H9 (cell line): ENCODE measurements around the gene SRGN. TPM values are rescaled to one million over a fixed set of nuclear protein-coding genes. Genes with fewer than 3 reads are reported as not detected.

ENCODE experiments used
- DNase-seq: peaks from one replicate; pipeline ENCODE4 v3.0.0-alpha.2; 2017
- H2AFZ ChIP-seq: one replicate; pipeline ENCODE4 v1.6.1; 2013; ENCODE audit warnings: mild to moderate bottlenecking, low read length, control low read depth, moderate library complexity
- H2AK5ac ChIP-seq: 2 replicates; pipeline ENCODE4 v1.6.1; 2013; ENCODE audit warnings: low read length, control low read depth, mixed read lengths; ENCODE audit not compliant: insufficient read length
- H2BK120ac ChIP-seq: one replicate; pipeline ENCODE4 v1.6.1; 2013; ENCODE audit warnings: low read depth, mild to moderate bottlenecking, low read length, control low read depth, inconsistent platforms; ENCODE audit not compliant: poor library complexity, severe bottlenecking
- H2BK12ac ChIP-seq: 2 replicates; pipeline ENCODE4 v1.6.1; 2013; ENCODE audit warnings: low read length, control low read depth, mixed read lengths, low read depth; ENCODE audit not compliant: insufficient read length
- H2BK15ac ChIP-seq: 2 replicates; pipeline ENCODE4 v1.6.1; 2013; ENCODE audit warnings: low read depth, low read length, control low read depth
- H2BK20ac ChIP-seq: one replicate; pipeline ENCODE4 v1.6.1; 2013; ENCODE audit warnings: low read depth, mild to moderate bottlenecking, low read length, control low read depth, inconsistent platforms; ENCODE audit not compliant: poor library complexity, severe bottlenecking
- H2BK5ac ChIP-seq: 2 replicates; pipeline ENCODE4 v1.6.1; 2013; ENCODE audit warnings: low read length, control low read depth, mixed read lengths; ENCODE audit not compliant: insufficient read length
- H3K14ac ChIP-seq: 2 replicates; pipeline ENCODE4 v1.6.1; 2013; ENCODE audit warnings: low read length, control low read depth; ENCODE audit not compliant: insufficient read depth
- H3K18ac ChIP-seq: 2 replicates; pipeline ENCODE4 v1.6.1; 2013; ENCODE audit warnings: low read depth, mild to moderate bottlenecking, mixed read lengths, low read length, control low read depth; ENCODE audit not compliant: insufficient read length
- H3K23ac ChIP-seq: 2 replicates; pipeline ENCODE4 v1.6.1; 2013; ENCODE audit warnings: low read length, control low read depth, mixed read lengths, low read depth; ENCODE audit not compliant: insufficient read length
- H3K23me2 ChIP-seq: 2 replicates; pipeline ENCODE4 v1.6.1; 2013; ENCODE audit warnings: low read depth, mild to moderate bottlenecking, mixed read lengths, low read length, control low read depth; ENCODE audit not compliant: insufficient read length, poor library complexity, severe bottlenecking
- H3K27ac ChIP-seq: 2 replicates; pipeline ENCODE4 v1.5.1; 2013; ENCODE audit warnings: low read length, control low read depth, mixed read lengths, low read depth; ENCODE audit not compliant: insufficient read length
- H3K27me3 ChIP-seq: 2 replicates; pipeline ENCODE4 v1.6.1; 2013; ENCODE audit warnings: low read length, control low read depth, inconsistent platforms; ENCODE audit not compliant: insufficient read depth
- H3K4ac ChIP-seq: 2 replicates; pipeline ENCODE4 v1.6.1; 2013; ENCODE audit warnings: low read depth, mild to moderate bottlenecking, control low read depth, inconsistent platforms, low read length, moderate library complexity
- H3K4me1 ChIP-seq: 2 replicates; pipeline ENCODE4 v1.6.1; 2013; ENCODE audit warnings: low read length, control low read depth, inconsistent platforms; ENCODE audit not compliant: insufficient read depth
- H3K4me2 ChIP-seq: 2 replicates; pipeline ENCODE4 v1.6.1; 2013; ENCODE audit warnings: low read length, control low read depth, mixed read lengths; ENCODE audit not compliant: insufficient read length, insufficient read depth
- H3K56ac ChIP-seq: 2 replicates; pipeline ENCODE4 v1.6.1; 2013; ENCODE audit warnings: low read depth, mild to moderate bottlenecking, mixed read lengths, low read length, control low read depth; ENCODE audit not compliant: insufficient read length
- H3K79me1 ChIP-seq: 2 replicates; pipeline ENCODE4 v1.6.1; 2013; ENCODE audit warnings: low read depth, mild to moderate bottlenecking, moderate library complexity, low read length, control low read depth, inconsistent platforms; ENCODE audit not compliant: insufficient read depth, poor library complexity, severe bottlenecking
- H3K79me2 ChIP-seq: 2 replicates; pipeline ENCODE4 v1.6.1; 2013; ENCODE audit warnings: low read length, control low read depth, inconsistent platforms; ENCODE audit not compliant: insufficient read depth
- H3K9ac ChIP-seq: 2 replicates; pipeline ENCODE4 v1.6.1; 2013; ENCODE audit warnings: low read length, control low read depth, mixed read lengths; ENCODE audit not compliant: insufficient read length; ENCODE audit errors: extremely low read depth
- H3K9me3 ChIP-seq: one replicate; pipeline ENCODE4 v1.6.1; 2013; ENCODE audit warnings: low read depth, low read length, inconsistent platforms; ENCODE audit not compliant: control insufficient read depth
- H3T11ph ChIP-seq: one replicate; pipeline ENCODE4 v1.6.1; 2013; ENCODE audit warnings: mild to moderate bottlenecking, low read length, control low read depth, inconsistent platforms
- H4K20me1 ChIP-seq: one replicate; pipeline ENCODE4 v1.6.1; 2013; ENCODE audit not compliant: control insufficient read depth, insufficient read length, insufficient read depth
- H4K5ac ChIP-seq: 2 replicates; pipeline ENCODE4 v1.6.1; 2013; ENCODE audit warnings: low read depth, mild to moderate bottlenecking, mixed read lengths, low read length, control low read depth; ENCODE audit not compliant: insufficient read length
- H4K8ac ChIP-seq: replicated peaks from 2 replicates; pipeline ENCODE4 v1.6.1; 2013; ENCODE audit warnings: low read length, control low read depth, mixed read lengths, low read depth; ENCODE audit not compliant: insufficient read length
- H4K91ac ChIP-seq: 2 replicates; pipeline ENCODE4 v1.6.1; 2013; ENCODE audit warnings: low read depth, mild to moderate bottlenecking, moderate library complexity, mixed read lengths, low read length, control low read depth; ENCODE audit not compliant: insufficient read length
- H3K27ac Mint-ChIP-seq, 3 experiments: 2 replicates in 2 of 3; 3 replicates in 1 of 3; pipeline ENCODE4 v1.8.0; 2020 to 2021; ENCODE audit warnings: mixed read lengths in 3 of 3, mild to moderate bottlenecking in 1 of 3, moderate library complexity in 1 of 3
- H3K27me3 Mint-ChIP-seq: 2 replicates; pipeline ENCODE4 v1.8.0; 2021; ENCODE audit warnings: low read depth, mild to moderate bottlenecking, moderate library complexity, mixed read lengths
- H3K36me3 Mint-ChIP-seq, 3 experiments: 2 replicates in 2 of 3; 3 replicates in 1 of 3; pipeline ENCODE4 v1.8.0; 2020 to 2021; ENCODE audit warnings: low read depth in 3 of 3, mixed read lengths in 3 of 3; ENCODE audit not compliant: insufficient read depth in 1 of 3
- H3K4me1 Mint-ChIP-seq, 2 experiments: 2 replicates each; pipeline ENCODE4 v1.8.0; 2020; ENCODE audit warnings: mixed read lengths in 2 of 2
- H3K4me3 Mint-ChIP-seq, 2 experiments: 2 replicates in 1 of 2; 3 replicates in 1 of 2; pipeline ENCODE4 v1.8.0; 2020 to 2021; ENCODE audit warnings: mild to moderate bottlenecking in 2 of 2, mixed read lengths in 2 of 2, moderate library complexity in 1 of 2
- H3K9me3 Mint-ChIP-seq, 2 experiments: 2 replicates in 1 of 2; 3 replicates in 1 of 2; pipeline ENCODE4 v1.8.0; 2020; ENCODE audit warnings: mild to moderate bottlenecking in 2 of 2, mixed read lengths in 2 of 2, moderate library complexity in 1 of 2
- WGBS: extraction: QIAGEN DNeasy Blood & Tissue Kit; methylation state at CpG from one replicate; pipeline ENCODE4 v1.1.7; 2013; ENCODE audit warnings: missing lambda C conversion rate, low lambda C conversion rate, mixed read lengths; ENCODE audit not compliant: insufficient read length; ENCODE audit errors: extremely low coverage; 5-methylcytosine and 5-hydroxymethylcytosine counted together
- total RNA-seq: library from RNA; stranded (reverse); gene quantifications from 2 replicates; pipeline ENCODE4 v1.2.1, GENCODE V29; 2021
- TF ChIP-seq, protein P1 (sequence below): fragments of 200-600 bp; sonication (generic); conservative IDR thresholded peaks from 3 replicates; pipeline ENCODE4 v1.8.0; 2021; ENCODE audit warnings: antibody characterized with exemption, mild to moderate bottlenecking

Gene SRGN
- total RNA-seq, 1 experiment from 2014 or later = not detected

DNA sequence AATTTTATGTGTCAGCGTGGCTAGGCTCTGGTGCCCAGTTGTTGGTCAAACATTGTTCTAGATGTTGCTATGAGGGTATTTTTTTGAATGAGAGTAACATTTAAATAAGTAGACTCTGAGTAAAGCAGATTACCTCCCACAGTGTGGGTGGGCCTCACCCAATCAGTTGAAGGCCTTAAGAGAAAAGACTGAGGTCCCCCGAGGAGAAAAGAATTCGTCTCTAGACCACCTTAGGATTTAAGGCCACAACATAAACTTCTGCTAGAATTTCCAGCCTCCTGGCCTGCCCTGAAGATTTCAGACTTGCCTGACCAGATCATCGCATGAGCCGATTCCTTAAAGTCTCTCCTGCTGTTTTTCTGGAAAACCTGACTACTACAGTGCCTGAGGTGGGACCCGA, 45.1 kb upstream of the SRGN start:
- H3K9ac ChIP-seq = no peak overlapping the region
- H2AK5ac ChIP-seq = no peak overlapping the region
- H2BK15ac ChIP-seq = no peak overlapping the region
- H2BK20ac ChIP-seq = no peak overlapping the region
- no peak for DNase-seq
- no peak overlapping the region for H3K27ac ChIP-seq
- H4K91ac ChIP-seq = no peak overlapping the region
- no peak overlapping the region for H2BK12ac ChIP-seq
- H3T11ph ChIP-seq = no peak overlapping the region
- no peaks in the 10 kb centered on the region for H3K9me3 Mint-ChIP-seq
- no peaks in the 10 kb centered on the region; the same call in 1 of the 2 replicates for H3K27me3 Mint-ChIP-seq
- H3K18ac ChIP-seq = no peak overlapping the region
- no peaks in the 10 kb centered on the region for H3K23me2 ChIP-seq
- H3K9me3 ChIP-seq = no peaks in the 10 kb centered on the region
- no peak overlapping the region for H3K4ac ChIP-seq
- H3K4me2 ChIP-seq = no peak overlapping the region
- TF ChIP-seq, protein P1, sequence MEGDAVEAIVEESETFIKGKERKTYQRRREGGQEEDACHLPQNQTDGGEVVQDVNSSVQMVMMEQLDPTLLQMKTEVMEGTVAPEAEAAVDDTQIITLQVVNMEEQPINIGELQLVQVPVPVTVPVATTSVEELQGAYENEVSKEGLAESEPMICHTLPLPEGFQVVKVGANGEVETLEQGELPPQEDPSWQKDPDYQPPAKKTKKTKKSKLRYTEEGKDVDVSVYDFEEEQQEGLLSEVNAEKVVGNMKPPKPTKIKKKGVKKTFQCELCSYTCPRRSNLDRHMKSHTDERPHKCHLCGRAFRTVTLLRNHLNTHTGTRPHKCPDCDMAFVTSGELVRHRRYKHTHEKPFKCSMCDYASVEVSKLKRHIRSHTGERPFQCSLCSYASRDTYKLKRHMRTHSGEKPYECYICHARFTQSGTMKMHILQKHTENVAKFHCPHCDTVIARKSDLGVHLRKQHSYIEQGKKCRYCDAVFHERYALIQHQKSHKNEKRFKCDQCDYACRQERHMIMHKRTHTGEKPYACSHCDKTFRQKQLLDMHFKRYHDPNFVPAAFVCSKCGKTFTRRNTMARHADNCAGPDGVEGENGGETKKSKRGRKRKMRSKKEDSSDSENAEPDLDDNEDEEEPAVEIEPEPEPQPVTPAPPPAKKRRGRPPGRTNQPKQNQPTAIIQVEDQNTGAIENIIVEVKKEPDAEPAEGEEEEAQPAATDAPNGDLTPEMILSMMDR = no peak
- whole genome bisulfite sequencing = no CpG with 5 or more reads among the region's 6 CpGs
- H3K56ac ChIP-seq = no peak overlapping the region
- no peaks in the 10 kb centered on the region for H4K20me1 ChIP-seq
- no peaks in the 10 kb centered on the region for H3K4me1 Mint-ChIP-seq
- no peak overlapping the region for H2BK120ac ChIP-seq
- H3K27ac Mint-ChIP-seq = no peak overlapping the region
- no peak overlapping the region for H4K8ac ChIP-seq
- H2AFZ ChIP-seq = no peak overlapping the region
- no peak overlapping the region for H4K5ac ChIP-seq
- no peak overlapping the region for H3K4me3 Mint-ChIP-seq
- H3K27me3 ChIP-seq = no peaks in the 10 kb centered on the region
- H3K14ac ChIP-seq = no peak overlapping the region
- H3K36me3 Mint-ChIP-seq = no peaks in the 10 kb centered on the region
- H3K79me2 ChIP-seq = no peaks in the 10 kb centered on the region
- H3K79me1 ChIP-seq = no peaks in the 10 kb centered on the region
- no peaks in the 10 kb centered on the region for H3K4me1 ChIP-seq
- no peak overlapping the region for H3K23ac ChIP-seq
- no peak overlapping the region for H2BK5ac ChIP-seq
